T-helper 17 cell (primary cell): ENCODE measurements around the gene TMEM129. TPM values are rescaled to one million over a fixed set of nuclear protein-coding genes. Genes with fewer than 3 reads are reported as not detected.

Source experiments
- ATAC-seq: fragments of 150-1000 bp; cut with Tn5 transposase; 2 replicates; pipeline ENCODE4 v1.10.0; 2021; ENCODE audit warnings: mild to moderate bottlenecking, moderate library complexity
- DNase-seq, 3 donors: peaks; one replicate each; pipeline versions ENCODE4 v3.0.0 to v3.0.0-alpha.2; 2020 to 2021
- H3K9me3 ChIP-seq: one replicate; pipeline ENCODE4 v1.7.0; 2013; ENCODE audit warnings: low read length, mild to moderate bottlenecking; ENCODE audit not compliant: control insufficient read depth, poor library complexity, severe bottlenecking
- H3K27ac Mint-ChIP-seq: one replicate; pipeline ENCODE4 v1.8.0; 2022; ENCODE audit warnings: mild to moderate bottlenecking, moderate library complexity, mixed read lengths
- H3K27me3 Mint-ChIP-seq: one replicate; pipeline ENCODE4 v1.8.0; 2022; ENCODE audit warnings: mixed read lengths
- H3K36me3 Mint-ChIP-seq: one replicate; pipeline ENCODE4 v1.8.0; 2022; ENCODE audit warnings: low read depth, mixed read lengths
- H3K4me1 Mint-ChIP-seq: one replicate; pipeline ENCODE4 v1.8.0; 2022; ENCODE audit warnings: mild to moderate bottlenecking, mixed read lengths
- H3K4me3 Mint-ChIP-seq: one replicate; pipeline ENCODE4 v1.8.0; 2022; ENCODE audit warnings: mild to moderate bottlenecking, moderate library complexity, mixed read lengths
- total RNA-seq, 4 donors: library from RNA in 2 of 4; stranded (reverse) in 2 of 4; gene quantifications; one replicate each; pipeline ENCODE4 v1.2.3 and lab custom pipeline; 2022 to 2026

TMEM129 gene
- total RNA-seq, 2 donors from 2014 or later, result 18.4 to 18.5 TPM

DNA sequence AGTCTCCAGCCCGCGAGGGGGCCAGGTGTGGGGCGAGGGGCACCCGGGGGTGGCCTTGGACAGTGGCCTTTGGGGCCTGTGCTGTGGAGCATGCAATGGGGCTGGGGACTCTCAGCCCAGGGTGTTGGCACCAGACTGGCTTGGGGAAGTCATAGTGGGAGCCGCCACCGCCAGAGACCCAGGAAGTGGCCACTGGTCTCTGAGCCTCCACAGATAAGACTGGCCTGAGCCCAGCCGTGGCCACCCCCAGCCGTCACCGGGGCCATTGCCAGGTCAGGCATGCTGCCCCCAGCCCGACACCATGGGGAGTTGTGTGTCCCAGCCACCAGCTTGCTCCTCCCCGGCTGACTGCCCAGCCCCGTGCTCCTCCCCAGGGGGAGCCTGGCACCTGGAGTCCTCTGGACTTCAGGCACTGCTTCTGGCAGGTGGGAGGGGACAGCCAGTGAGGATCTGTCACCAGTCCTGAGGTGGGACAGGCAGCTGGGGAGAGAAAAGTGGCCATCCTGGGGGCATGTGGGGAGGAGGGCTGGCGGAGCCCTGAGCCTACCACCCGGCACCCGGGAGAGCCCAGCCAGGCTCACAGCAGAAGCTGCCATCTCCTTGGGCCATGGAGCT, 32.7 kb upstream of the TMEM129 start:
- H3K27me3 Mint-ChIP-seq, result no peaks in the 10 kb centered on the region
- H3K36me3 Mint-ChIP-seq, result no peaks in the 10 kb centered on the region
- DNase-seq (no peak), ATAC-seq (no peak)
- H3K4me3 Mint-ChIP-seq, result no peak overlapping the region
- no peaks in the 10 kb centered on the region for H3K9me3 ChIP-seq
- no peak overlapping the region for H3K27ac Mint-ChIP-seq
- no peaks in the 10 kb centered on the region for H3K4me1 Mint-ChIP-seq

DNA sequence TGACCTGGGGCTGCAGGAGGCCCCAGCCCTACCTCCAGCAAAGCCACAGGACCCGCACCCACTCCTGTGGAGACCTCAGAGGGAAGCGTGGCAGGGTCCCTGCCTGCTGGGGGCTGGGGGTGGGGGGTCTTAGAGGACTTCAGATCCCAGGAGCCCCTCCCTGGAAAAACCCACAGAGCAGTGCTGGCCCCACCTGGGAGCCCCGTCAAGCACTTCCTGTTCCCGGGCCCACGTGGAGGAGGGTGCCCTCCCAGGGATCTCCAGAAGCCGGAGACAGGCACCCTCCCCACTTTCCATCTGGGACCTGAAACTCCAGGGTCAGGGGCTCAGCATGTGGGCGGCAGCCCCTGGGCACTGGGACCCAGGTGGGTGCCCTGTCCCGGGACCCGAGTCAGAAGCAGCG, 32.2 kb upstream of the TMEM129 start:
- DNase-seq (no peak), ATAC-seq (no peak)
- no peak overlapping the region for H3K4me3 Mint-ChIP-seq
- H3K4me1 Mint-ChIP-seq, result no peaks in the 10 kb centered on the region
- H3K27me3 Mint-ChIP-seq, result no peaks in the 10 kb centered on the region
- no peaks in the 10 kb centered on the region for H3K9me3 ChIP-seq
- H3K36me3 Mint-ChIP-seq, result no peaks in the 10 kb centered on the region
- H3K27ac Mint-ChIP-seq, result no peak overlapping the region

DNA sequence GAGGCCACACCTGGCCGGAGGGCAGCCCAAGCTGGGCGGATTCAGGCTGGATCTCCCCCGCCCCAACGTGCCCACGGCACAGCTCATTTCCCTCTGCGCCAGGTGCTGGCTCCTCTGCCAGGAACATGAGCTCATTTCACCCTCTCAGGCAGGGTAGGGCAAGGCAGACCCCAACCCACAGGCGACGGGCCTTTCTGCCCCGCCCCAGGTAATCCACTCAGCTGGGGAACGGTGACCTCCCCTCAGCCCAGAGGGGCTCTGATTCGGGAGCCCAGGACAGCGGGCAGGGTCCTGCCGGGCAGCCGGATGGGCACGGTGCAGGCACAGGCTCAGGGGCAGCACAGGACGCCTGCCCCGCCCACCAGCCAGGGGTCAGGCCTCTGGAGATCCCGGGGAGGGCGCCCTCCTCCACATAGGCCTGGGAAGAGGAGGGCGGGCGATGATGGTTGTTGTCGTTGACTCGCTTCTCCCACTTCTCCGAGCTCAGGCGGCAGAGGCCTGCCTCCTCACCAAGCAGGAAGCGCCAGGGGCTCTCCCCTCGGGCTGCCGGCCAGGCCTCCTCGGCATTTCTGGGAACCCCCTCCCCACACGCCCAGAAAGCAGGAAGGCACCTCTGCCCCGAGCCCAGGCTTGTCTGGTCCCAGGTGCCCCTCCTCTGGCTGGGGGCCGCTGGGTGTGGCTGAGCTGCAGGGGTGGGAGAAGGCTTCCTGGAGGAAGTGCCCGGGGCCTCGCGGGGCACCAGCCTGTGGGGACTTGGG, 31.3 kb upstream of the TMEM129 start:
- no peak overlapping the region for H3K27ac Mint-ChIP-seq
- H3K4me1 Mint-ChIP-seq, result no peaks in the 10 kb centered on the region
- ATAC-seq (peak; percentile 38), DNase-seq (no peak)
- H3K4me3 Mint-ChIP-seq, result no peak overlapping the region
- no peaks in the 10 kb centered on the region for H3K27me3 Mint-ChIP-seq
- H3K9me3 ChIP-seq, result no peaks in the 10 kb centered on the region
- no peaks in the 10 kb centered on the region for H3K36me3 Mint-ChIP-seq

DNA sequence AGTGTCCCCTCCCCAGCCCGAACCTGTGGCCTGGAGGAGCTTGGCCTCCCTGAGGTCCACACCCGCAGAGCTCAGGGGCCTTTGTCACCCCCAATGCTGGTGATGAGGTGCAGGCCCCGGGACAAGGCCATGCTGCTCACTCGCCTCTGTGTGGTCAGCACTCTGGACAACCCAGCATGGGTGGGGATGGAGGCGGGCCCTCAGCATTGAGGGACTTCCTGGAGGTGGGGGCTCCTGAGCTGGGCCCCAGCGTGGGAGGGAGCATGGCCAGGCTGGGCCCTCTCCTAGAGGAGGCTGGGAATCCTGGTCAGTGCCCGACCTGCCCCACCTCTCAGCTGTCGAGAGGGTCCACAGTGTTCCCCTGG, 30.8 kb upstream of the TMEM129 start:
- ATAC-seq, result no peak
- DNase-seq, result no peak
- no peaks in the 10 kb centered on the region for H3K36me3 Mint-ChIP-seq
- no peak overlapping the region for H3K27ac Mint-ChIP-seq
- no peak overlapping the region for H3K4me3 Mint-ChIP-seq
- no peaks in the 10 kb centered on the region for H3K27me3 Mint-ChIP-seq
- no peaks in the 10 kb centered on the region for H3K9me3 ChIP-seq
- no peaks in the 10 kb centered on the region for H3K4me1 Mint-ChIP-seq

- H3K9me3 ChIP-seq, result no peaks in the 10 kb centered on the region
- H3K36me3 Mint-ChIP-seq, result no peaks in the 10 kb centered on the region
- no peak overlapping the region for H3K4me3 Mint-ChIP-seq
- ATAC-seq (no peak), DNase-seq (no peak)
- H3K27me3 Mint-ChIP-seq, result no peaks in the 10 kb centered on the region
- H3K4me1 Mint-ChIP-seq, result no peaks in the 10 kb centered on the region
- no peak overlapping the region for H3K27ac Mint-ChIP-seq
These were observed 30.2 kb upstream of the TMEM129 start for GRCh38 chr4:1751155-1751918.

DNA sequence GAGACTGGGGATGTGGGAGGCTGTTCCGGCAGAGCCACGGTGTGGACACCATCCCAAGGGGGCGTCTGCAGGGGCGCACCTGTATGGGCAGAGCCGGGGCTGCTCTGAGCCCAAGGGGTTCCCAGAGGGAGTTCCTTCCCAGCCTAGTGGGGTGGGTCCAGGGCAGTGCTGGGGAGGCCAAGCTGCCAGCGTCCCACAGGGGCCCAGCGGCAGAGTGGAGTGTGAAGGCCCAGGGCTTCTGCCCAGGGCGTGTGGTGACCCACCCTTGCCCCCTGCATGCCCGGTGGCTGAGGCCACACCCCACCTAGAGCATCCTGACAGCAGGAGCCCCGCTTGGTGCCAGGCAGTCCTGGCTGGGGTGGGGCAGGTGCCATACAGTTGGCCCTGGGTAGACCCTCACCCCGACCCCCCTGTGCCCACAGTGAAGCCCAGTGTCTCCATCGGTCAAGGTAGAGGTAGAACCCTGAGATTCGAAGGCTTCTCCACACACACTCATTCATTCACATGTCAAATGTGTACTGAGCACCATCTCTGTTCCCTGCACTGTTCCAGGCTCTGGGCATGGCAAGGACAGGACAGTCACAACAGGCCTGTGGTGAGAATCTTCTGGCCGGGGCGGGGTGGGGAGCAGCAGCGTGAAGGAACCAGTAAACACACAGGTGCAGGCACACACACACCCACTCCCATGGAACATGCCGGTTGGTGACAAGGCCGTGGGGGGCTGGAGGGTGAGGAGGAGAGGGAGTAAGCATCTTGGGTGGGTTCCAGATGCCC, 29.4 kb upstream of the TMEM129 start:
- Mint-ChIP-seq H3K27me3 (no peaks in the 10 kb centered on the region), H3K36me3 (no peaks in the 10 kb centered on the region), H3K4me3 (peak overlapping the region; percentile 41), H3K4me1 (no peaks in the 10 kb centered on the region), H3K27ac (no peak overlapping the region)
- ATAC-seq (no peak), DNase-seq (no peak)
- no peaks in the 10 kb centered on the region for H3K9me3 ChIP-seq

DNA sequence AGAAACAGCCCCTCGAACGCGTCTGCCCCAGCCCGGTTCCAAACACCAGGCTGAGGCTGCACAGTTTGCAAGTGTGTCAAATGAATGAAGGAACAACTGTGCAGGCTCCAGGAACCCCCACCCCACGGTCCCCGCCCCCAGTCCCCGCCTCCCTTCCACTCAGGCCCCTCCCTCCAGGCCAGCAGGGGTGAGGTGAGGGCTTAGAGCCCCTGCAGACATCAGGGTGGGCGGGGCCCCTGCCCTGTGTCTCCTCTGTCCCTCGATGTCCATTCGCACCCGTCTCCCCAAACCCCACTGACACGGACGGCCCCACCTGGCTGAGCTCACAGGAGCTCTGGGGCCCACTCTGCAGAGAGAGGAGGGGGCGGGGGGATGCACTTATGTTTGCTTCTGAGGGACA, 28.7 kb upstream of the TMEM129 start:
- no peaks in the 10 kb centered on the region for H3K4me1 Mint-ChIP-seq
- no peak overlapping the region for H3K27ac Mint-ChIP-seq
- DNase-seq, result no peak
- no peak overlapping the region for H3K4me3 Mint-ChIP-seq
- no peaks in the 10 kb centered on the region for H3K36me3 Mint-ChIP-seq
- no peak for ATAC-seq
- no peaks in the 10 kb centered on the region for H3K9me3 ChIP-seq
- no peaks in the 10 kb centered on the region for H3K27me3 Mint-ChIP-seq

DNA sequence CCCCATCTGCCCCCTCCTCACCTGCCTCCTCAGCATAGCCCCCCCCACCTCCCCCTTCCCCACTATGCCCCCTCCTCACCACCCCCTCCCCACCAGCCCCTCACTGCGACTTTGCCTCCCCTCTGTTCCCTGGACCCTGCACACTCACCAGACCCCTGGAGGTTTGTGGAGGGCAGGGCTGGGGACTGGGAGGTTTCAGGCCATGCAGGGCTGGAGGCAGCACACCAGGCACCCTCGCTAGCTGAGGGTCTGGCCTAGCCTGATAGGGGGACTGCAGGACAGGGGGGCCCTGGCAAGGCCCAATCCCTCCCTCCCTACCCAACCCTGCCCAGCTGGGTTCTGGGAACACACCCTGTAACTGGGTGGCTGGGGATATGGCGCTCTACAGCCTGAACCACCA, 28.2 kb upstream of the TMEM129 start:
- no peaks in the 10 kb centered on the region for H3K4me1 Mint-ChIP-seq
- H3K9me3 ChIP-seq, result no peaks in the 10 kb centered on the region
- no peaks in the 10 kb centered on the region for H3K27me3 Mint-ChIP-seq
- no peaks in the 10 kb centered on the region for H3K36me3 Mint-ChIP-seq
- no peak for ATAC-seq
- no peak overlapping the region for H3K4me3 Mint-ChIP-seq
- H3K27ac Mint-ChIP-seq, result no peak overlapping the region
- no peak for DNase-seq

GRCh38 chr4:1748465-1748995, 27.4 kb upstream of the TMEM129 start:
- no peak overlapping the region for H3K4me3 Mint-ChIP-seq
- ATAC-seq, result peak; percentile 65
- H3K27me3 Mint-ChIP-seq, result no peaks in the 10 kb centered on the region
- H3K36me3 Mint-ChIP-seq, result no peaks in the 10 kb centered on the region
- no peaks in the 10 kb centered on the region for H3K4me1 Mint-ChIP-seq
- no peak overlapping the region for H3K27ac Mint-ChIP-seq
- DNase-seq, result peak; percentile 68 to 78 (median 75)
- H3K9me3 ChIP-seq, result no peaks in the 10 kb centered on the region

GRCh38 chr4:1747603-1747967, 26.5 kb upstream of the TMEM129 start:
- Mint-ChIP-seq H3K4me1 (no peaks in the 10 kb centered on the region), H3K27me3 (no peaks in the 10 kb centered on the region)
- no peak for ATAC-seq

GRCh38 chr4:1746919-1747602, 25.9 kb upstream of the TMEM129 start:
- H3K27ac Mint-ChIP-seq, result no peak overlapping the region
- H3K27me3 Mint-ChIP-seq, result no peaks in the 10 kb centered on the region
- no peaks in the 10 kb centered on the region for H3K36me3 Mint-ChIP-seq
- H3K4me3 Mint-ChIP-seq, result peak overlapping the region; percentile 7
- ATAC-seq (no peak), DNase-seq (no peak)
- H3K9me3 ChIP-seq, result no peaks in the 10 kb centered on the region
- H3K4me1 Mint-ChIP-seq, result no peaks in the 10 kb centered on the region

More at GRCh38 chr4:1747603-1747967, 26.5 kb upstream of the TMEM129 start:
- Mint-ChIP-seq H3K4me3 (peak overlapping the region; percentile 7), H3K36me3 (no peaks in the 10 kb centered on the region), H3K27ac (no peak overlapping the region)
- no peak for DNase-seq
- H3K9me3 ChIP-seq, result no peaks in the 10 kb centered on the region

- peak; percentile 59 to 73 (median 66) for DNase-seq
- Mint-ChIP-seq H3K4me3 (no peak overlapping the region), H3K27me3 (no peaks in the 10 kb centered on the region), H3K4me1 (no peaks in the 10 kb centered on the region), H3K36me3 (no peaks in the 10 kb centered on the region), H3K27ac (no peak overlapping the region)
- H3K9me3 ChIP-seq, result no peaks in the 10 kb centered on the region
- peak; percentile 73 for ATAC-seq
These were observed 25.2 kb upstream of the TMEM129 start for GRCh38 chr4:1746265-1746691.
